IPS DF 6.9 (cell line): ENCODE measurements around the gene USP30.

ENCODE experiments used
- DNase-seq: peaks from one replicate; pipeline ENCODE4 v3.0.0-alpha.2; 2013; ENCODE audit warnings: low read depth, low spot score
- H3K27ac ChIP-seq: one replicate; pipeline ENCODE4 v1.5.1; 2013; ENCODE audit warnings: low read length, control low read depth
- H3K27me3 ChIP-seq: 2 replicates; pipeline ENCODE4 v1.6.1; 2013; ENCODE audit warnings: mild to moderate bottlenecking, low read length; ENCODE audit not compliant: control insufficient read depth, insufficient read depth
- H3K36me3 ChIP-seq: 2 replicates; pipeline ENCODE4 v1.6.1; 2013; ENCODE audit warnings: low read length; ENCODE audit not compliant: control insufficient read depth, insufficient read depth
- H3K4me1 ChIP-seq: 2 replicates; pipeline ENCODE4 v1.6.1; 2013; ENCODE audit warnings: low read length; ENCODE audit not compliant: control insufficient read depth, insufficient read depth
- H3K4me3 ChIP-seq: 2 replicates; pipeline ENCODE4 v1.5.1; 2013; ENCODE audit warnings: mild to moderate bottlenecking, low read length
- H3K9me3 ChIP-seq: 2 replicates; pipeline ENCODE4 v1.6.1; 2013; ENCODE audit warnings: low read length, inconsistent platforms; ENCODE audit not compliant: control insufficient read depth, insufficient read depth
- WGBS: extraction: QIAGEN DNeasy Blood & Tissue Kit; methylation state at CpG from one replicate; pipeline ENCODE4 v1.1.7; 2013; ENCODE audit warnings: mixed read lengths, missing lambda C conversion rate; ENCODE audit not compliant: insufficient read length, insufficient coverage; 5-methylcytosine and 5-hydroxymethylcytosine counted together

USP30 gene

DNA sequence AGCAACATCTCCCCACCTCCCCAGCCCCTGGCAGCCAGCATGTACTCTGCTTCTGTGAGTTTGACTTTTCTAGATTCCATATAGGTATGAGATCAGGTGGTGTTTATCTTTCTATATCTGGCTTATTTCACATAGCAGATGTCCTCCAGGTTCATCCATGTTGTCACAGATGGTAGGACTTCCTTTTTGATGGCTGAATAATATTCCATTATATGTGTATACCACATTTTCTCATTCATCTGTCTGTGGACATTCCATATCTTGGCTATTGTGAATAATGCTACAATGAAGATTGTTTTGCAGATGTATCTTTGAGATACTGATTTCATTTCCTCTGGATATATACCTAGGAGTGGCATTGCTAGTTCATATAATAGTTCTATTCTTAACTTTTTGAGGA, 22.5 kb downstream of the USP30 start:
- H3K27ac ChIP-seq: no peak overlapping the region
- H3K4me3 ChIP-seq: no peak overlapping the region
- no peaks in the 10 kb centered on the region for H3K4me1 ChIP-seq
- no peaks in the 10 kb centered on the region for H3K27me3 ChIP-seq
- no peak for DNase-seq
- H3K36me3 ChIP-seq: no peaks in the 10 kb centered on the region
- no peaks in the 10 kb centered on the region for H3K9me3 ChIP-seq

DNA sequence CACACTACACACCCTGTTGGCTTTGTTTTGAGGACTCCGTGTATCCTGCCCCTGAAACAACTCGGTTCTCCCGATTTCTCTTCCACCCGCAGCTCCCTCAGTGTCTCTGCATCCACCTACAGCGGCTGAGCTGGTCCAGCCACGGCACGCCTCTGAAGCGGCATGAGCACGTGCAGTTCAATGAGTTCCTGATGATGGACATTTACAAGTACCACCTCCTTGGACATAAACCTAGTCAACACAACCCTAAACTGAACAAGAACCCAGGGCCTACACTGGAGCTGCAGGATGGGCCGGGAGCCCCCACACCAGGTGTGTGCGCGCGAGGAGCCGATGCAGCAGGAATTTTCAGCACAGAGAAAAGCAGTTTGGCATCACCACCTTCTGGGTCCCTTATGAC, 30.4 kb downstream of the USP30 start:
- Histone ChIP-seq H3K27ac (no peak overlapping the region), H3K9me3 (no peaks in the 10 kb centered on the region), H3K4me1 (no peaks in the 10 kb centered on the region), H3K27me3 (no peaks in the 10 kb centered on the region), H3K4me3 (no peak overlapping the region), H3K36me3 (peaks cover 2% of the 10 kb centered on the region; the same call in 1 of the 2 replicates)
- no CpG with 5 or more reads among the region's 14 CpGs for WGBS
- no peak for DNase-seq

DNA sequence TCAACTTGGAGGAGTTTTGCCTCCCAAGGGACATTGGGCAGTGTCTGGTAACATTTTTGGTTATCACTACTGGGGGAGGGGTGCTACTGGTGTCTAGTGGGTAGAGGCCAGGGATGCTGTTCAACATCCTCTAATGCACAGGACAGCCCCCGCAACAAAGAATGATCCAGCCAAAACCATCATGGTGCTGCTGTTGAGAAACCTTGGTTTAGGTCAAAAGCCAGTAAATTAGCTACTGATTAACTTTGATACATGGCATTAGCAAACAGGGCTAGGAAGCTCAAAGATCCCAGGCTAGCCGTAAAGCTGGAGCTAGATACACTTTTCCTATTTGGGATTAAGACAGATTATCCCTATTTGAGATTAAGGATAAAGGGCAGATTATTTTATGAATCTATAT, 32.0 kb downstream of the USP30 start:
- DNase-seq: no peak
- no peak overlapping the region for H3K4me3 ChIP-seq
- H3K9me3 ChIP-seq: no peaks in the 10 kb centered on the region
- no CpG with 5 or more reads among the region's 2 CpGs for WGBS
- peaks cover 2% of the 10 kb centered on the region; the same call in 1 of the 2 replicates for H3K36me3 ChIP-seq
- H3K27me3 ChIP-seq: no peaks in the 10 kb centered on the region
- no peak overlapping the region for H3K27ac ChIP-seq
- no peaks in the 10 kb centered on the region for H3K4me1 ChIP-seq

DNA sequence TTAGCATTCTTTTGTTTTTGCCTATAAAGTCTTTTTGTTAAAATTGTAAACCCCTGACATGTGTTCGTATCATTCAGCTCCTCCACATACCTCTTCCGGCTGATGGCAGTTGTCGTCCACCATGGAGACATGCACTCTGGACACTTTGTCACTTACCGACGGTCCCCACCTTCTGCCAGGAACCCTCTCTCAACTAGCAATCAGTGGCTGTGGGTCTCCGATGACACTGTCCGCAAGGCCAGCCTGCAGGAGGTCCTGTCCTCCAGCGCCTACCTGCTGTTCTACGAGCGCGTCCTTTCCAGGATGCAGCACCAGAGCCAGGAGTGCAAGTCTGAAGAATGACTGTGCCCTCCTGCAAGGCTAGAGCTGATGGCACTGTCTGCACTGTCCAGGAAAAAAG, 33.2 kb downstream of the USP30 start:
- H3K9me3 ChIP-seq: no peaks in the 10 kb centered on the region
- no peak overlapping the region for H3K4me3 ChIP-seq
- DNase-seq: no peak
- no peak overlapping the region for H3K27ac ChIP-seq
- WGBS: no CpG with 5 or more reads among the region's 11 CpGs
- H3K4me1 ChIP-seq: no peaks in the 10 kb centered on the region
- peaks cover 2% of the 10 kb centered on the region; the same call in 1 of the 2 replicates for H3K36me3 ChIP-seq
- H3K27me3 ChIP-seq: no peaks in the 10 kb centered on the region

DNA sequence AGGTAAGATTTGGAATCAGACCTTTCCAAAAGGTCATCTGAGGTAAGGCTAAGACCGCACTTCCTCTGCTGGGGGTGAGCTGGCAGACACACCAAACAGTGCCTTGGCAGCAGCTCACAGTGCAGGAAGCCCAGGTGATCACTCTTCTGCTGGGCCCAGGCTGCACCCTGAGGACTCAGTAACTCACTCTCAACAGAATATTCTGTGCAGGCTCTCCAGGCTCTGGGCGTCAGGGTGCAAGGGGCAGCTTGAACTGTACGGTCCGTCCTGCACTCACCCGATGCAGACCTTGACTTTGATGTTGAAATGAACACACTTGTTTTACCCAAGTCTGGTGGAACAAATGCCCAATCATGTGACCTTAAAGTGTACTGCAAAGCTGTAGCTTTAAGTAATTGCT, 34.9 kb downstream of the USP30 start:
- no CpG with 5 or more reads among the region's 5 CpGs for WGBS
- Histone ChIP-seq H3K36me3 (peaks cover 2% of the 10 kb centered on the region; the same call in 1 of the 2 replicates), H3K9me3 (no peaks in the 10 kb centered on the region), H3K27ac (no peak overlapping the region), H3K4me3 (no peak overlapping the region), H3K27me3 (no peaks in the 10 kb centered on the region), H3K4me1 (no peaks in the 10 kb centered on the region)
- DNase-seq: no peak

DNA sequence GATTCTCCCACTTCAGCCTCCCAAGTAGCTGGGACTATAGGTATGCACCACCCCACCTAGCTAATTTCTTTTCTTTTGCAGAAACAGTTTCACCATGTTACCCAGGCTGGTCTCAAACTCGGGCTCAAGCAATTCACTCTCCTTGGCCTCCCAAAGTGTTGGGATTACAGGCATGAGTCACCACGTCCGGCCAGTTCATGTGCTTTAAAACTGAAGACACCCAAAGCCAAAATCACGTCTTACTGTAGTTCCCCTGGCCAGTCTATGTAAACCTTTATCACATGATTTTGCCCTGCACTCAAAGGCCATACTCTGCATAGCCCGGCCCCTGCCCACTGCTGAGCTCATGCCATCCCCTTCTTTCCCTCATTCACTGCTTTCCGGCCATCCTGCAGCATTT, 36.4 kb downstream of the USP30 start:
- no peak for DNase-seq
- Histone ChIP-seq H3K4me1 (no peaks in the 10 kb centered on the region; the same call in 1 of the 2 replicates), H3K27me3 (no peaks in the 10 kb centered on the region), H3K4me3 (no peak overlapping the region), H3K9me3 (no peaks in the 10 kb centered on the region), H3K27ac (no peak overlapping the region), H3K36me3 (no peaks in the 10 kb centered on the region; the same call in 1 of the 2 replicates)
- WGBS: no CpG with 5 or more reads among the region's 6 CpGs

DNA sequence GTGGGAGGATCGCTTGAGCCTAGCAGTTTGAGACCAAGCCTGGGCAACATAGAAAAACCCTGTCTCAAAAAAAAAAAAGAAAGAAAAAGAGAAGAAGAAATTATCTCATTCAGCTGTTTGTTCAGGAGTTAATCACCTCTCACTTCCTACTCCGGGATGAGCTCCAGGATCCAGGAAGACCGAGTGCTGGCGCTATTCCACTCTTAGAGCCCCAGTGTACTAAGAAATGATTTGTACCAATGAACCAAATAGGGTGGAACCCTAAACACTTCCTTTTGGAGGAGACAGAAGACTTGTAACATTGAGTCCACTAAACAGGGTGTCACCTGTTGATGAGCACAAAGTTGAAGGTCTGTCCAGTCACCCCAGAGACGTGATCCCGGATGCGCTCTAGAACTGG, 37.3 kb downstream of the USP30 start:
- H3K4me3 ChIP-seq: no peak overlapping the region
- H3K27ac ChIP-seq: no peak overlapping the region
- no peaks in the 10 kb centered on the region for H3K27me3 ChIP-seq
- no peaks in the 10 kb centered on the region for H3K9me3 ChIP-seq
- no CpG with 5 or more reads among the region's 7 CpGs for WGBS
- DNase-seq: no peak
- no peaks in the 10 kb centered on the region; the same call in 1 of the 2 replicates for H3K36me3 ChIP-seq
- H3K4me1 ChIP-seq: no peaks in the 10 kb centered on the region; the same call in 1 of the 2 replicates

DNA sequence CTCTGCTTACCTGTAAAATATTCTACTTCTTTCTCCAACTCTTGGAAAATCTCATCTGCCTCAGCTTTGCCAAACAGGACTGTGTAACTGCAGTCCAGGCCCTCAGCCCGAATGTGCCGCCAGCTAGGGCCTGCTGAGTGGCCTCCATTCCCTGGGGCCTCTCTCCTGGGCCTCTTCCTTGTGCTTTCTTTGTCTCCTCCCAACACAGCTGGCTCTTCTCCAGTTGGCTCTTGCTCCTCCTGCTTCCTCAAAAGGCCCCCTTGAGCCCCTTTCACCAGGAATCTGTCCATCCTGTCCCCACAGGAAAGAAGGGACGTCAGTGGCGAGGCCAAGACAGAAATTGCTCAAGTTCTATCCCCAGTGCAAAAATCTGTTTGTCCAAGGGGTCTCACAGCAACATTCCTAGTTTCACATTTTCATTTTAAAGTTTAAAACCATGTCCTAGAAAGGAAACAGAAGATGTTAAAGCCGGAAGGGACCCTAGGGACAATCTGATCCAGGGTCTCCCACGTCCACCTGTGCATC, 40.2 kb downstream of the USP30 start:
- peaks cover 1% of the 10 kb centered on the region; the same call in 1 of the 2 replicates for H3K4me1 ChIP-seq

DNA sequence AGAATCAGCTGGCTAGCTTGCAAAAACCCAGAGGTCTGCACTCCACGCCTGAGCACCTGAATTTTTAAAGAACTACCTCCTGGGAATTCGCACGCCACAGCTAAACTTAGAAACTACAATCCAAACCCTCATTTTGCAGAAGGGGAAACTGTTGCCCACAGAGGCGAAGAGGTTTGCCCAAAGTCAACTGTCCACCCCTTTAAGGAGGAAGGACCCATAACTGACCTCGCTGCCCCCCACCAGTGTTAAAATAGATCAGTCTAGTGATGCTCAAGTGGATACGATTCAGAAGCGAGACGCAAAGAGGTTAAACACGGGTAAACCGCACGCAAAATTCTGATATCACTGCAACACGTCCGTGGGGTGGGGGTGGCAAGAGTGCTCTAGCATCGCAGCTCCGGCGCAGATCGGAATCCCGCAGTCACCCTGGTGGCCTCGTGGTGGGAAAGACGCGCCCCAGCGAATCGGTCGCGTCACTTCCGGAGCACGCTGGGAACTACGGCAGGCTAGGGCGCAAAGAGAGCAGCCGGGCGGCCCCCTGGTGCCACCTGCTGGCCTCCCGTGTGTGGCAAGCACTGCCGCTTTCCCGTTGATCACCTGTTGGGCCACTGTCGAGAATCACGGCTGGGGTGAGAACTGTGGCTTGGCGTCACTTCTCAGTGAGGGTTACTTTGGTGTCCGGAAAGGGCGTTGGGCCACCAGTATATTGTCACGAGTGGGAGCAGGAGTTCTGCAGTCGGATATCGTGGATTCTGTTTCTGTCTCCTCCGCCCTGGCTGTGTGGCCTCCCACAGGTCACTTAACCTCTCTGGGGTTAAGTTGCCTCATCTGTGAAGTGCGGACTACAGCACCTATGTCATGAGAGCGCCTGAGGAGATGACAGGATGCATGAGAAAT, 40.9 kb downstream of the USP30 start, which contains the start of gene ALKBH2:
TSS of gene ALKBH2 (minus strand) at position 451 of the 897 bp plus-strand sequence. CDS start 686 bp downstream, outside the sequence.
- H3K4me3 ChIP-seq: peak within 1 kb of the TSS; percentile 35; the same call in 1 of the 2 replicates
- H3K4me1 ChIP-seq: peaks cover 1% of the 10 kb centered on the region; the same call in 1 of the 2 replicates
- H3K27me3 ChIP-seq: no peaks in the 10 kb centered on the region
- no peaks in the 10 kb centered on the region for H3K9me3 ChIP-seq
- no CpG with 5 or more reads among the region's 45 CpGs for WGBS
- no peaks in the 10 kb centered on the region; the same call in 1 of the 2 replicates for H3K36me3 ChIP-seq
- no peak within 1 kb of the TSS for H3K27ac ChIP-seq
- peak; percentile 86 for DNase-seq

More for the DNA sequence above, 40.2 kb downstream of the USP30 start:
- Histone ChIP-seq H3K27ac (no peak overlapping the region), H3K27me3 (no peaks in the 10 kb centered on the region), H3K36me3 (no peaks in the 10 kb centered on the region; the same call in 1 of the 2 replicates), H3K9me3 (no peaks in the 10 kb centered on the region), H3K4me3 (no peak overlapping the region; the same call in 1 of the 2 replicates)
- WGBS: no CpG with 5 or more reads among the region's 6 CpGs
- DNase-seq: no peak

DNA sequence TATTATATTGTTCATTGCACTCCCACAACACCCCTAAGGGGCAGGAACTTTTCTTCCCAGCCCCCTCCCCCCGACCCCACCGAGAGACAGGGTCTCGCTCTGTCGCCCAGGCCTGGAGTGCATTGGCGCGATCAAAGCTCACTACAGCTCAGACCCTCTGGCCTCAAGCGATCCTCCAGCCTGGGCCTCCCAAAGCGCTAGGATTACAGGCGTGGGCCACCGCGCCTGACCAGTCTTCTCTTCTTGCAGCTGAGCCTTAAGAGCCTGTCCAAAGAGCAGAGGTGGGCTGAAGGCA, 44.7 kb downstream of the USP30 start:
- H3K4me3 ChIP-seq: peak overlapping the region; percentile 77; the same call in 1 of the 2 replicates
- DNase-seq: no peak
- peaks cover 10% of the 10 kb centered on the region for H3K36me3 ChIP-seq
- no peaks in the 10 kb centered on the region for H3K9me3 ChIP-seq
- WGBS: no CpG with 5 or more reads among the region's 11 CpGs
- H3K27me3 ChIP-seq: no peaks in the 10 kb centered on the region
- H3K4me1 ChIP-seq: peaks cover 1% of the 10 kb centered on the region; the same call in 1 of the 2 replicates
- H3K27ac ChIP-seq: no peak overlapping the region
